ENCODE measurements around the gene PEX14.

GRCh38 chr1:10626131-10626731, 151.5 kb downstream of the PEX14 start:
- no peak for TF ChIP-seq YY1 (IDR thresholded peaks at IDR 0.05; ENCODE audit: insufficient read depth, insufficient read length)
- TF ChIP-seq ZNF274 (IDR thresholded peaks at IDR 0.05; ENCODE audit: low read depth, low read length), result no peak
- TF ChIP-seq SUZ12 (IDR thresholded peaks at IDR 0.05; ENCODE audit: extremely low read depth, insufficient read depth, insufficient read length), result no peak

Measured in NT2/D1 (cell line).